ENCODE measurements around the gene LRFN4.

DNA sequence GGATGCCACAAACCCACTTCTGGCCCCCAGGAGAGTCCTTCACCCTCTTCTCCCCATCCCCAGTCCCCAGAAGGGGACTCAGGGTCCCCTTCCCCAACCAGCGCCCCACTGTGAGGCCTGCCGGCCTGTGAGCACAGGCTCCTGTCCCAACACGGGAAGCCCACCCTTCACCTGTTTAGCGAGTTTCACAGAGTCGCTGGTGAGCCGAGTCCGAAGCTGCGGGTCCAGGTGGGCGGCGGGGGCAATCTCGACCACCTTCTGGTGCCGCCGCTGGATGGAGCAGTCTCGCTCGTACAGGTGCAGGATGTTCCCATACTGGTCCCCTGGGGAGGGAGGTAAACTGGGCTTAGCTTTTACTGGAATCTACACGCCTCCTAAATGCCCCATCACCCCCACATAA, 13.3 kb downstream of the LRFN4 start:
- TF ChIP-seq, protein P1, sequence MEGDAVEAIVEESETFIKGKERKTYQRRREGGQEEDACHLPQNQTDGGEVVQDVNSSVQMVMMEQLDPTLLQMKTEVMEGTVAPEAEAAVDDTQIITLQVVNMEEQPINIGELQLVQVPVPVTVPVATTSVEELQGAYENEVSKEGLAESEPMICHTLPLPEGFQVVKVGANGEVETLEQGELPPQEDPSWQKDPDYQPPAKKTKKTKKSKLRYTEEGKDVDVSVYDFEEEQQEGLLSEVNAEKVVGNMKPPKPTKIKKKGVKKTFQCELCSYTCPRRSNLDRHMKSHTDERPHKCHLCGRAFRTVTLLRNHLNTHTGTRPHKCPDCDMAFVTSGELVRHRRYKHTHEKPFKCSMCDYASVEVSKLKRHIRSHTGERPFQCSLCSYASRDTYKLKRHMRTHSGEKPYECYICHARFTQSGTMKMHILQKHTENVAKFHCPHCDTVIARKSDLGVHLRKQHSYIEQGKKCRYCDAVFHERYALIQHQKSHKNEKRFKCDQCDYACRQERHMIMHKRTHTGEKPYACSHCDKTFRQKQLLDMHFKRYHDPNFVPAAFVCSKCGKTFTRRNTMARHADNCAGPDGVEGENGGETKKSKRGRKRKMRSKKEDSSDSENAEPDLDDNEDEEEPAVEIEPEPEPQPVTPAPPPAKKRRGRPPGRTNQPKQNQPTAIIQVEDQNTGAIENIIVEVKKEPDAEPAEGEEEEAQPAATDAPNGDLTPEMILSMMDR (IDR thresholded peaks at IDR 0.05) = no peak
- TF ChIP-seq ZFX (IDR thresholded peaks at IDR 0.05; ENCODE audit: borderline replicate concordance) = no peak
